ENCODE results near the gene FIGNL1. TPM values are rescaled to one million over a fixed set of nuclear protein-coding genes. Genes with fewer than 3 reads are reported as not detected.
A peak's percentile ranks its signal among the peaks of the same experiment; 100 is the strongest.

Gene FIGNL1, protein sequence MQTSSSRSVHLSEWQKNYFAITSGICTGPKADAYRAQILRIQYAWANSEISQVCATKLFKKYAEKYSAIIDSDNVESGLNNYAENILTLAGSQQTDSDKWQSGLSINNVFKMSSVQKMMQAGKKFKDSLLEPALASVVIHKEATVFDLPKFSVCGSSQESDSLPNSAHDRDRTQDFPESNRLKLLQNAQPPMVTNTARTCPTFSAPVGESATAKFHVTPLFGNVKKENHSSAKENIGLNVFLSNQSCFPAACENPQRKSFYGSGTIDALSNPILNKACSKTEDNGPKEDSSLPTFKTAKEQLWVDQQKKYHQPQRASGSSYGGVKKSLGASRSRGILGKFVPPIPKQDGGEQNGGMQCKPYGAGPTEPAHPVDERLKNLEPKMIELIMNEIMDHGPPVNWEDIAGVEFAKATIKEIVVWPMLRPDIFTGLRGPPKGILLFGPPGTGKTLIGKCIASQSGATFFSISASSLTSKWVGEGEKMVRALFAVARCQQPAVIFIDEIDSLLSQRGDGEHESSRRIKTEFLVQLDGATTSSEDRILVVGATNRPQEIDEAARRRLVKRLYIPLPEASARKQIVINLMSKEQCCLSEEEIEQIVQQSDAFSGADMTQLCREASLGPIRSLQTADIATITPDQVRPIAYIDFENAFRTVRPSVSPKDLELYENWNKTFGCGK
- polyA plus RNA-seq: 10 to 100 TPM in 1 of 2 donors, 1 to 10 TPM in 1; 7.7 to 10.7 TPM

DNA sequence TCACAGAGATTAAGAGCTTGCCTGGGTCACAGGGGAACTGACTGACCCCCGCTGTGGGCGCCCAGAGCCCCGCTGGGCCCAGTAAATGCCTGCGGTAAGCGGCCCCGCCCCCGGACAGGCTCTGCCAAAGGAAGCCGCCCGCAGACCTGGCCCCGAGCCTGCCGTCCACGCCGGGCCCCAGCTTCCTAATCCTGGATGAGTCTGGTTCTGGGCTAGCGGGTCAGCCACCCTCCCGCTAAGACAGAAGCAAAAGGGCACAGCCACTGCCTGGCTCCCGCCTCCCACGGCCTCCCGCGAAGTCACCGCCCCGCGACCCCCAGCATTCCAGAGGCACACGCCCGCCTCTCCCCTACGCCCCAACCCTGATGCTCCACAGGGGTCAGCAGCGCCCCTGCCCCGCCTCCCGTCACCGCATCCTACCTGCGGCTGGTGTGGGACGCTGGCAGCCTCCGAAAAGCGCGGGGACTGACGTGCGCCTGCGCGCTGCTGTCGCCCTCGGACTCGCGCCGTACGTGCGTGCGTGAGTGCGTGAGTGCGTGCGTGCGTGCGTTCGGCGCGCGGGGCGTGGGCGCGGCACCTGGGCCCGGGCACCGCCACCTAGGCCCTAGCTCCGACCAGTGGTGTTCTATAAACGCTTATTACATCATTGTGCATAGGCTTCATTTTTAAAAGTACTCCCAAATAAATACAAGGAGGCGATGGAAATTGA lies at the start of gene FIGNL1:
Gene FIGNL1, minus strand, starts transcription at position 470 of the 709 bp plus-strand sequence. CDS start 3,063 bp downstream, outside the sequence.
- Histone ChIP-seq H3K27ac (ENCODE audit: low read depth in 2 of 2, low read length in 1 of 2) (peak within 1 kb of the TSS; percentile 81 to 90), H3K4me3 (ENCODE audit: low read depth in 1 of 2, low read length in 2 of 2) (peak within 1 kb of the TSS; percentile 86 to 87), H3K36me3 (ENCODE audit: control insufficient read depth in 2 of 2, insufficient read depth in 2 of 2, low read length in 1 of 2) (peaks cover 0 to 4% of the 10 kb centered on the region in 2 donors), H3K9me3 (ENCODE audit: control insufficient read depth in 2 of 2, insufficient read depth in 1 of 2, low read depth in 1 of 2, low read length in 1 of 2) (no peaks in the 10 kb centered on the region), H3K4me1 (ENCODE audit: control insufficient read depth in 2 of 2, insufficient read depth in 2 of 2, low read length in 1 of 2) (peaks cover 3 to 4% of the 10 kb centered on the region in 2 donors), H3K27me3 (ENCODE audit: control insufficient read depth in 1 of 2, insufficient read depth in 2 of 2, low read length in 2 of 2) (no peaks in the 10 kb centered on the region)
- WGBS, 2 donors: 0% methylated on average over 63 of the region's 63 CpGs

DNA sequence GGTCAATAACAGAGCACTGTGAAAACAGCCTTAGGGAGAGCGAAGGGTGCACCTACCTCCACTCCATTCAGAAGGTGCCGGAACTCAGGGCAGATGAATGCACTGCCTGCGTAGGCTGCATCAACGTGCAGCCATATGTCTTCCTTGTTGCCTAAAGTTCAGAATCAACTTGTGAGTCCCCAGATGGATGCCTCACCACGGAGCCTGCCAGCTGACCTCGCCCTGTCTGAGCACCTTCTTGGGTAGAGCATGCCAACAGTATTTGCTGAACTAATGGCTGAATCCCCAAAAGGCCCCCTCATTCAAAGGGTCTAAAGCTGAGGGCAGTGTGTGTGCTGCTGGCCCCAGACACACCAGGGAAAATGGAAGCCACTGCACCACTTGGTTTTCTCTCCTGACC lies 48.9 kb upstream of the FIGNL1 start:
- Histone ChIP-seq H3K4me3 (ENCODE audit: low read depth in 1 of 2, low read length in 2 of 2) (no peak overlapping the region), H3K4me1 (ENCODE audit: control insufficient read depth in 2 of 2, insufficient read depth in 2 of 2, low read length in 1 of 2) (peaks cover 0 to 3% of the 10 kb centered on the region in 2 donors), H3K36me3 (ENCODE audit: control insufficient read depth in 2 of 2, insufficient read depth in 2 of 2, low read length in 1 of 2) (no peaks in the 10 kb centered on the region), H3K27me3 (ENCODE audit: control insufficient read depth in 1 of 2, insufficient read depth in 2 of 2, low read length in 2 of 2) (no peaks in the 10 kb centered on the region), H3K27ac (ENCODE audit: low read depth in 2 of 2, low read length in 1 of 2) (no peak overlapping the region), H3K9me3 (ENCODE audit: control insufficient read depth in 2 of 2, insufficient read depth in 1 of 2, low read depth in 1 of 2, low read length in 1 of 2) (peaks cover 0 to 2% of the 10 kb centered on the region in 2 donors)
- 80 to 84% methylated on average over 6 of the region's 6 CpGs for WGBS, 2 donors

DNA sequence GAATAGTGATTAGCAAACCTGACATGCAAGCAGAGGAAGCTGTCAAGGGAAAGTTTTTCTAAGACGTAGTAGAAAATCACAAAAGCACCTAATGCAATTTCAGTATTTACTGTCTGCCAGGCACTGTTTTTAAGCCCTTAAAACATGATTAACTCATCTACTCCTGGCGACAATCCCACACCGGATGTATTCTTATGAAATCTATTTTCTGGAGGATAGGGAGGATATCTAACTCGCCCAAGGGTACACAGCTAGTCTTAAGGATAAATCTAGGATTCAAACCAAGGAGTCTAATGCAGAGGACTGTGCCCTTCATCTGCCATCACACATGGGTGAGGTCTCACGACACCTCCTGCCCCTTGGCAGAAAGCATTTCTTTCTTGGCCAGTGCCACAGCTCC lies 47.8 kb upstream of the FIGNL1 start:
- 37 to 61% methylated on average over 5 of the region's 5 CpGs for WGBS, 2 donors
- Histone ChIP-seq H3K9me3 (ENCODE audit: control insufficient read depth in 2 of 2, insufficient read depth in 1 of 2, low read depth in 1 of 2, low read length in 1 of 2) (peaks cover 0 to 2% of the 10 kb centered on the region in 2 donors), H3K4me1 (ENCODE audit: control insufficient read depth in 2 of 2, insufficient read depth in 2 of 2, low read length in 1 of 2) (peaks cover 0 to 3% of the 10 kb centered on the region in 2 donors), H3K27me3 (ENCODE audit: control insufficient read depth in 1 of 2, insufficient read depth in 2 of 2, low read length in 2 of 2) (no peaks in the 10 kb centered on the region), H3K27ac (ENCODE audit: low read depth in 2 of 2, low read length in 1 of 2) (no peak overlapping the region), H3K4me3 (ENCODE audit: low read depth in 1 of 2, low read length in 2 of 2) (no peak overlapping the region), H3K36me3 (ENCODE audit: control insufficient read depth in 2 of 2, insufficient read depth in 2 of 2, low read length in 1 of 2) (no peaks in the 10 kb centered on the region)

DNA sequence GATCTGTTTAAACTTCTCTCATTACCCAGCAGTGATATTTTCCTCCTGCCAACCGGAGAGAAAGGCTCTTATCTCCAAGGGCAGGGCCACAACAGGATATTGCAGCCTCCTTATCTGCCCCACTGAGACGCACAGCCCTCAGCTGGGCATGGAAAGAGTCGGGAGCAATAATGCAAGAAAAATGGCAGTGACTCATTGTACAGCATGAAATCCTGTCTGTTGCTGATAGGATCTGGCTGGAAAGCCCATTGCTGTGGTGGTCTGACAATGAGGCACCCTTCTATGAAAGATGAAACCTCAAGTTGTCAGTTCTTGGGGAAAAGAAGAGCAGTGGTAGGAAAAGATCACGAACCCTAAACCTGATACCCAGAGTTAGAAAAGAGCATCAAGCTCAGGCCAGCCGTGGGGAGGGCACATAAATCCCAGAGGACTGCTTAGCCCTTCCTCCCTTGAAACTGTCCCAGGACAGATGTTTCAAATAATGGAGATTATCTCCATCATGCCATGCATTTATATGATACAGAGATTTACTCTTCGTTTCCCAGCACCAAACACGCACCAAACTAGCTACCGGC lies 47.0 kb upstream of the FIGNL1 start:
- peaks cover 0 to 3% of the 10 kb centered on the region in 2 donors for H3K4me1 ChIP-seq (ENCODE audit: control insufficient read depth in 2 of 2, insufficient read depth in 2 of 2, low read length in 1 of 2)
- no peak overlapping the region for H3K4me3 ChIP-seq (ENCODE audit: low read depth in 1 of 2, low read length in 2 of 2)
- no peaks in the 10 kb centered on the region for H3K27me3 ChIP-seq (ENCODE audit: control insufficient read depth in 1 of 2, insufficient read depth in 2 of 2, low read length in 2 of 2)
- peaks cover 0 to 2% of the 10 kb centered on the region in 2 donors for H3K9me3 ChIP-seq (ENCODE audit: control insufficient read depth in 2 of 2, insufficient read depth in 1 of 2, low read depth in 1 of 2, low read length in 1 of 2)
- WGBS, 2 donors: 65 to 75% methylated on average over 8 of the region's 8 CpGs
- no peaks in the 10 kb centered on the region for H3K36me3 ChIP-seq (ENCODE audit: control insufficient read depth in 2 of 2, insufficient read depth in 2 of 2, low read length in 1 of 2)
- H3K27ac ChIP-seq (ENCODE audit: low read depth in 2 of 2, low read length in 1 of 2): no peak overlapping the region

DNA sequence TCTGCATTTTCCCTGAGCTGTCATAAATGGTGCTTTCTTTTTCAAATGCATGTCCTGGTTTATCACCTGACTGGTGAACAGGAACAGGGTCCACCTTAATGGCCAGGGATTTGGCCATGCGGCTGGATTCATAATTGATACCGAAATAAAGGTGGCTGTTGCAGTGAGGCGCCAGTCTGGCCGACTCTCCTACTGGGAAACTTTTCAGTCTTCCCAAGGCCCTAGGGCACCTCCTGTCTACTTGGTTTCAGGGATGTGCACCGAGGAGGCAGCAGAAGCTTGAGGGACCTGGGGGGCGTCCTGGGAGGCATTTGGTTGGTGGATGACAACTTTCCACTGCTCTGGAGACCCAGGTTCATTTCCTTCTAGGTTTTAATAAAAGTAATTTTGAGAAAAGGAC lies 46.4 kb upstream of the FIGNL1 start:
- H3K4me1 ChIP-seq (ENCODE audit: control insufficient read depth in 2 of 2, insufficient read depth in 2 of 2, low read length in 1 of 2): peaks cover 0 to 3% of the 10 kb centered on the region in 2 donors
- H3K36me3 ChIP-seq (ENCODE audit: control insufficient read depth in 2 of 2, insufficient read depth in 2 of 2, low read length in 1 of 2): no peaks in the 10 kb centered on the region
- H3K9me3 ChIP-seq (ENCODE audit: control insufficient read depth in 2 of 2, insufficient read depth in 1 of 2, low read depth in 1 of 2, low read length in 1 of 2): peaks cover 0 to 2% of the 10 kb centered on the region in 2 donors
- no peak overlapping the region for H3K4me3 ChIP-seq (ENCODE audit: low read depth in 1 of 2, low read length in 2 of 2)
- no peaks in the 10 kb centered on the region for H3K27me3 ChIP-seq (ENCODE audit: control insufficient read depth in 1 of 2, insufficient read depth in 2 of 2, low read length in 2 of 2)
- no peak overlapping the region for H3K27ac ChIP-seq (ENCODE audit: low read depth in 2 of 2, low read length in 1 of 2)
- WGBS, 2 donors: 71 to 75% methylated on average over 6 of the region's 6 CpGs

DNA sequence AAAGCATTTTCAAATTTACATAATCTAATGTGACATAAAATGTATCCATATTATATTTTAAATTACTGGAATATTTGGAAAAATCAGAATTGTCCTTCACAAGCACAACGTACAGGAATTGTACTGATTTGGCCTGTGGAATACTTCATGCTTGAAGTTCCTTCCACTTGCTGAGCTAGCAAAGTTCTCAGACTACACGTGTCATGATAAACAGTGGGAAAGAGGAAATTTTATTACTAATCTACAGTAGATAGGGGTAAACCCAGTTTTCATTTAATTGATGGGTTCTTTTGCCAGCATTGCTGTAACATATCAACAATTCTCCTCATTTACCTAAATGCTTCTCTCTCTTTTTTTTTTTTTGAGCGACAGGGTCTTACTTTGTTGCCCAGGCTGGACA lies 45.6 kb upstream of the FIGNL1 start:
- Histone ChIP-seq H3K27ac (ENCODE audit: low read depth in 2 of 2, low read length in 1 of 2) (no peak overlapping the region), H3K36me3 (ENCODE audit: control insufficient read depth in 2 of 2, insufficient read depth in 2 of 2, low read length in 1 of 2) (no peaks in the 10 kb centered on the region), H3K4me1 (ENCODE audit: control insufficient read depth in 2 of 2, insufficient read depth in 2 of 2, low read length in 1 of 2) (peaks cover 0 to 3% of the 10 kb centered on the region in 2 donors), H3K9me3 (ENCODE audit: control insufficient read depth in 2 of 2, insufficient read depth in 1 of 2, low read depth in 1 of 2, low read length in 1 of 2) (peaks cover 0 to 2% of the 10 kb centered on the region in 2 donors), H3K27me3 (ENCODE audit: control insufficient read depth in 1 of 2, insufficient read depth in 2 of 2, low read length in 2 of 2) (no peaks in the 10 kb centered on the region), H3K4me3 (ENCODE audit: low read depth in 1 of 2, low read length in 2 of 2) (no peak overlapping the region)
- WGBS, 2 donors: 74 to 78% methylated on average over 3 of the region's 3 CpGs

DNA sequence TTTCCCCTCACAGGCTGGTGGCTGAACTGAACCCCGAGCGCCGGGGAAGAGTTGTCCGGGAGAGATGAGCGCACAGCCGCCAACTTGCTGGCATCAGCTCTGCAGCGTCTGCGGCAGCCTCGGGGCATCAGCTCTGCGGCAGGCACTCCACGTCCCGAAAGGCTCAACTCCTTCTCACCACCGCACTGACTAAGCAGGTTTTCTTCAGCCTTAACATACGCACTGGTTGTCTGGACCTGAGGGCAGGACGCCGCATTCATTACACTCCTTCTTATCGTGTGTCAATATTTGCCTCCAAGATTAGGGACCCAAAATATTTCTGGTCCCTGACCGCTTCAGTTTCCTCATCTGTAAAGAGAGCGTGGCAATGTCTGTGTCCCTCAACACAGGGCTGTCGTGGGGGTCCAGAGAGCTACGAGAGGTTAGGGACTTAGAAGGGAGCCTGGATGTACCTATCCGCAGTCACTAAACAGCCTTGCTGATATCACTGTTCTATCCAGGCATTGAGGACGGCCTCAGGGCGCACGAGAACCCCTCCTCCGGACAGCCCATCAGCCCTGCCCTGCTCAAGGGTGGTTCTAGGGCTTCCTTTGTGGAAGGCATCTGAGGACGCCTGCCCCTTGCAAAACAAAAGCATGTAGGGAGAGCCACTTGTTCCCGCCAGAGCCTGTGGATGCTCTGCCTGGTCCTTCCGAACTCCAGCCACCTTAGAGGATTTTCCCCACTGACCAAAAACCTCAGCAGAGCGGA lies 42.8 kb upstream of the FIGNL1 start:
- H3K27me3 ChIP-seq (ENCODE audit: control insufficient read depth in 1 of 2, insufficient read depth in 2 of 2, low read length in 2 of 2): no peaks in the 10 kb centered on the region
- no peak overlapping the region for H3K27ac ChIP-seq (ENCODE audit: low read depth in 2 of 2, low read length in 1 of 2)
- H3K4me1 ChIP-seq (ENCODE audit: control insufficient read depth in 2 of 2, insufficient read depth in 2 of 2, low read length in 1 of 2): no peaks in the 10 kb centered on the region
- no peak overlapping the region for H3K4me3 ChIP-seq (ENCODE audit: low read depth in 1 of 2, low read length in 2 of 2)
- WGBS, 2 donors: 93 to 94% methylated on average over 30 of the region's 30 CpGs
- no peaks in the 10 kb centered on the region for H3K36me3 ChIP-seq (ENCODE audit: control insufficient read depth in 2 of 2, insufficient read depth in 2 of 2, low read length in 1 of 2)
- no peaks in the 10 kb centered on the region for H3K9me3 ChIP-seq (ENCODE audit: control insufficient read depth in 2 of 2, insufficient read depth in 1 of 2, low read depth in 1 of 2, low read length in 1 of 2)

DNA sequence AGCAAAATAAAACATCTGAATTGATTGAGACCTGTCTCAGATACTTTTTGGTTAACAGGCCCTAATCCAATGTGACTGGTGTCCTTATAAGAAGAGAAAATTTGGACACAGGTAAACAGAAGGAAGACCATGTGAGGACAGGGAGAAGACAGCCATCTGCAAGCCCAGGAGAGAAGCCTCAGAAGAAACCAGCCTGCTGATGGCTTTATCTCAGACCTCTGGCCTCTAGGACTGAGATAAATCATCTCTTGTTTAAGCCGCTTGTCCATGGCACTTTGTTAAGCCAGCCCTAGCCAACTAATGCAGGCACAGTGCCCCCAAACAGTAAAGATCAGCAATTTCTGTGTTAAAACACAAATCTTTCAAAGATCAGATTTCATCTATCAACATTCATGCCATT lies 41.8 kb upstream of the FIGNL1 start:
- Histone ChIP-seq H3K4me1 (ENCODE audit: control insufficient read depth in 2 of 2, insufficient read depth in 2 of 2, low read length in 1 of 2) (no peaks in the 10 kb centered on the region), H3K9me3 (ENCODE audit: control insufficient read depth in 2 of 2, insufficient read depth in 1 of 2, low read depth in 1 of 2, low read length in 1 of 2) (no peaks in the 10 kb centered on the region), H3K27me3 (ENCODE audit: control insufficient read depth in 1 of 2, insufficient read depth in 2 of 2, low read length in 2 of 2) (no peaks in the 10 kb centered on the region), H3K27ac (ENCODE audit: low read depth in 2 of 2, low read length in 1 of 2) (no peak overlapping the region), H3K36me3 (ENCODE audit: control insufficient read depth in 2 of 2, insufficient read depth in 2 of 2, low read length in 1 of 2) (no peaks in the 10 kb centered on the region), H3K4me3 (ENCODE audit: low read depth in 1 of 2, low read length in 2 of 2) (no peak overlapping the region)
- WGBS, 2 donors: 78 to 80% methylated on average over 1 of the region's 1 CpG

DNA sequence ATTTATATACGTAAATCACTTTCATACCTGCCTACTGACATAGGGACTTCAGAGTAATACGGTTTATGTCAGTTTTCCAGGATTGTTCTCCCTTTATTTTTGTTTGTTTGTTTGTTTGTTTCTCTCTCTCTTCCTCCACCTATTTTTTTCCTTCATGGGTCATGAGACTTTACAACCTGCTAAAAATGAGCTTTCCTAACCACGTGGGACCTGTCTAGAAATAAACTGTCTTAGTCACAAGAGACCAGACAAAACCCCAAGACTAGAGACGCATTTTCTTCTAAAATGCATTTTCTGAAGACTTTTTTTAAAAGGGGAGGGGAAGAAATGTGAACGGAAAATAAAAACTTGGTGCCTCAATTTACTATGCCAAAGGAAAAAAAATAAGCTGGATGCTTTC lies 41.1 kb upstream of the FIGNL1 start:
- Histone ChIP-seq H3K4me3 (ENCODE audit: low read depth in 1 of 2, low read length in 2 of 2) (no peak overlapping the region), H3K9me3 (ENCODE audit: control insufficient read depth in 2 of 2, insufficient read depth in 1 of 2, low read depth in 1 of 2, low read length in 1 of 2) (no peaks in the 10 kb centered on the region), H3K4me1 (ENCODE audit: control insufficient read depth in 2 of 2, insufficient read depth in 2 of 2, low read length in 1 of 2) (no peaks in the 10 kb centered on the region), H3K27me3 (ENCODE audit: control insufficient read depth in 1 of 2, insufficient read depth in 2 of 2, low read length in 2 of 2) (no peaks in the 10 kb centered on the region), H3K27ac (ENCODE audit: low read depth in 2 of 2, low read length in 1 of 2) (no peak overlapping the region), H3K36me3 (ENCODE audit: control insufficient read depth in 2 of 2, insufficient read depth in 2 of 2, low read length in 1 of 2) (no peaks in the 10 kb centered on the region)
- 65 to 67% methylated on average over 5 of the region's 5 CpGs for WGBS, 2 donors
